HEK293 (cell line): ENCODE measurements around the gene PTX4.

ENCODE experiments used
- CTCF ChIA-PET: fragments of 350-600 bp; formaldehyde crosslinking; extraction: SDS; loops from one replicate; lab custom pipeline; 2021; ENCODE audit warnings: antibody characterized with exemption; lab: Yijun Ruan, JAX
- POLR2A ChIA-PET: fragments of 300-600 bp; formaldehyde crosslinking; extraction: SDS; loops from one replicate; lab custom pipeline; 2020; ENCODE audit warnings: antibody characterized with exemption, inconsistent platforms; lab: Yijun Ruan, JAX
- H3K27ac ChIP-seq: fragments of 200-500 bp; sonication (Bioruptor generic); 2 replicates; pipeline ENCODE4 v1.5.1; 2014; ENCODE audit warnings: low read depth, low read length, control low read depth, inconsistent platforms; ENCODE audit errors: extremely low read depth
- H3K36me3 ChIP-seq, 2 experiments: fragments of 200-500 bp in 1 of 2; sonication (Bioruptor generic) in 1 of 2; 1 replicate in 1 of 2; 2 replicates in 1 of 2; pipeline ENCODE4 v1.5.1; 2014 to 2017; ENCODE audit warnings: inconsistent platforms in 2 of 2, low read length in 2 of 2; ENCODE audit not compliant: control insufficient read depth in 2 of 2, insufficient read depth in 1 of 2
- H3K4me1 ChIP-seq: fragments of 200-500 bp; sonication (Bioruptor generic); 2 replicates; pipeline ENCODE4 v1.5.1; 2014; ENCODE audit warnings: mild to moderate bottlenecking, low read length, inconsistent platforms; ENCODE audit not compliant: control insufficient read depth, insufficient read depth
- H3K4me3 ChIP-seq: 2 replicates; pipeline ENCODE4 v1.5.1; 2011; ENCODE audit warnings: low read depth, mild to moderate bottlenecking, control low read depth, low read length, moderate library complexity
- H3K9me3 ChIP-seq: fragments of 200-500 bp; sonication (Bioruptor generic); 2 replicates; pipeline ENCODE4 v1.5.1; 2014; ENCODE audit warnings: low read depth, low read length, inconsistent platforms; ENCODE audit not compliant: control insufficient read depth, insufficient read depth
- FEZF1 ChIP-seq: fragments of 450-650 bp; formaldehyde crosslinking; IDR thresholded peaks from 2 replicates; pipeline ENCODE4 v1.5.1; 2016; ENCODE audit warnings: missing biosample characterization, missing genetic modification characterization
- GLIS1 ChIP-seq: fragments of 450-650 bp; formaldehyde crosslinking; IDR thresholded peaks from 2 replicates; pipeline ENCODE4 v1.5.1; 2016; ENCODE audit warnings: missing biosample characterization, missing genetic modification characterization
- GLIS2 ChIP-seq: fragments of 450-650 bp; formaldehyde crosslinking; IDR thresholded peaks from 2 replicates; pipeline ENCODE4 v1.5.1; 2016; ENCODE audit warnings: missing biosample characterization, missing genetic modification characterization
- IKZF3 ChIP-seq: fragments of 450-650 bp; IDR thresholded peaks from 2 replicates; pipeline ENCODE4 v1.5.0; 2018; ENCODE audit warnings: missing biosample characterization, mild to moderate bottlenecking, missing genetic modification characterization, moderate library complexity
- KLF1 ChIP-seq: fragments of 450-650 bp; formaldehyde crosslinking; IDR thresholded peaks from 2 replicates; pipeline ENCODE4 v1.5.1; 2016; ENCODE audit warnings: missing biosample characterization, missing genetic modification characterization
- OSR2 ChIP-seq: fragments of 450-650 bp; formaldehyde crosslinking; IDR thresholded peaks from 2 replicates; pipeline ENCODE4 v1.5.1; 2016; ENCODE audit warnings: missing biosample characterization, missing genetic modification characterization
- SCRT1 ChIP-seq: fragments of 450-650 bp; formaldehyde crosslinking; IDR thresholded peaks from 2 replicates; pipeline ENCODE4 v1.5.1; 2016; ENCODE audit warnings: missing biosample characterization, missing genetic modification characterization, borderline replicate concordance
- ZBTB17 ChIP-seq: fragments of 450-650 bp; formaldehyde crosslinking; IDR thresholded peaks from 2 replicates; pipeline ENCODE4 v1.5.1; 2016; ENCODE audit warnings: missing biosample characterization, missing genetic modification characterization
- ZIC2 ChIP-seq: fragments of 450-650 bp; formaldehyde crosslinking; IDR thresholded peaks from 2 replicates; pipeline ENCODE4 v1.5.1; 2016; ENCODE audit warnings: missing biosample characterization, missing genetic modification characterization
- ZNF266 ChIP-seq: fragments of 450-650 bp; formaldehyde crosslinking; IDR thresholded peaks from 2 replicates; pipeline ENCODE4 v1.5.1; 2016; ENCODE audit warnings: missing biosample characterization, missing genetic modification characterization, low read depth
- ZNF341 ChIP-seq: fragments of 450-650 bp; formaldehyde crosslinking; IDR thresholded peaks from 2 replicates; pipeline ENCODE4; 2016; ENCODE audit warnings: low read depth, missing biosample characterization, missing genetic modification characterization
- ZNF350 ChIP-seq: fragments of 450-650 bp; formaldehyde crosslinking; IDR thresholded peaks from 2 replicates; pipeline ENCODE4 v1.5.0; 2017; ENCODE audit warnings: missing biosample characterization, mild to moderate bottlenecking, missing genetic modification characterization
- ZNF354C ChIP-seq: fragments of 450-650 bp; formaldehyde crosslinking; IDR thresholded peaks from 2 replicates; pipeline ENCODE4 v1.5.1; 2016; ENCODE audit warnings: missing biosample characterization, missing genetic modification characterization, low read depth, borderline replicate concordance
- ZNF37A ChIP-seq: fragments of 450-650 bp; IDR thresholded peaks from 2 replicates; pipeline ENCODE4 v1.5.1; 2018; ENCODE audit warnings: missing biosample characterization, missing genetic modification characterization
- ZNF530 ChIP-seq: fragments of 450-650 bp; formaldehyde crosslinking; IDR thresholded peaks from 2 replicates; pipeline ENCODE4 v1.5.1; 2016; ENCODE audit warnings: low read depth, missing biosample characterization, missing genetic modification characterization
- ZNF571 ChIP-seq: fragments of 450-650 bp; formaldehyde crosslinking; IDR thresholded peaks from 2 replicates; pipeline ENCODE4 v1.5.0; 2017; ENCODE audit warnings: missing biosample characterization, missing genetic modification characterization
- ZNF585B ChIP-seq: fragments of 450-650 bp; formaldehyde crosslinking; IDR thresholded peaks from 2 replicates; pipeline ENCODE4 v1.5.1; 2016; ENCODE audit warnings: missing biosample characterization, missing genetic modification characterization
- ZNF701 ChIP-seq: fragments of 450-650 bp; formaldehyde crosslinking; IDR thresholded peaks from 2 replicates; pipeline ENCODE4 v1.5.1; 2016; ENCODE audit warnings: missing biosample characterization, missing genetic modification characterization
- ZNF747 ChIP-seq: fragments of 450-650 bp; formaldehyde crosslinking; IDR thresholded peaks from 2 replicates; pipeline ENCODE4 v1.5.1; 2016; ENCODE audit warnings: missing biosample characterization, missing genetic modification characterization
- TF ChIP-seq, protein P1 (sequence below): fragments of 450-650 bp; formaldehyde crosslinking; IDR thresholded peaks from 2 replicates; pipeline ENCODE4 v1.5.1; 2016; ENCODE audit warnings: missing biosample characterization, missing genetic modification characterization
- TF ChIP-seq, protein P2 (sequence below): fragments of 450-650 bp; formaldehyde crosslinking; IDR thresholded peaks from 2 replicates; pipeline ENCODE4 v1.5.1; 2016; ENCODE audit warnings: missing biosample characterization, missing genetic modification characterization
- TF ChIP-seq, protein P3 (sequence below): fragments of 450-650 bp; formaldehyde crosslinking; conservative IDR thresholded peaks from 2 replicates; pipeline ENCODE4 v1.5.1; 2016; ENCODE audit warnings: low read depth, missing biosample characterization, missing genetic modification characterization
- TF ChIP-seq, protein P4 (sequence below): fragments of 450-650 bp; formaldehyde crosslinking; IDR thresholded peaks from 2 replicates; pipeline ENCODE4 v1.5.1; 2016; ENCODE audit warnings: missing biosample characterization, missing genetic modification characterization, low read depth

PTX4 gene

DNA sequence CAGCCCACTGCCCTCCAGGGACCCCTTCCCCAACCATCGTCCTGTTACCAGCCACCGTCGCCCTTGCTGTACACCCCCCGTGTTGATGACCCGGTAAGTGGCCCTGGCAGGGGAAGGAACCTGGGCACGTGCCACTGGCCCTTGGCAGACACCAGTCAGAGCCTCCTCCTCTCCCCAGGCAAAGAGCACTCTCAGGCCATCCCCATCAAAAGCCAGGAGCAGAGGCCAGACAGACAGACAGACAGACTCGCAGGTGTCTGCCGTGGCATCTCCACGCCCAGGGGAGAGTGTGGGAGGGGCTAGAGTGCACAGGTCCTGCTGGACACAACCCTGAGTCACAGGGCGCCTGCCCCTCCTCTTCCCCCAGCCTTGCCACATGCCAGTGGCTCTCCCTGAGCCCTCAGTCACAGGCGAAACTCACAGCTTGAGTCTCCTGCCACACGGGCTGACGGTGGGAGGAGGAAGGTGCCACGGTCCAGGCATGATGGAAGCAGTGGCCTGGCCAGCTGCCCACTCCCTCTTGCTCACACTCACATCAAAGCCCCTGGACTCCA, 21.7 kb downstream of the PTX4 start:
- Histone ChIP-seq H3K27ac (no peak overlapping the region), H3K4me1 (no peaks in the 10 kb centered on the region), H3K4me3 (no peak overlapping the region), H3K36me3 (peaks cover 0 to 10% of the 10 kb centered on the region in 2 experiments; a peak in 1 of 3 replicates), H3K9me3 (no peaks in the 10 kb centered on the region)
- POLR2A ChIA-PET: no interaction called here
- CTCF ChIA-PET: no interaction called here
- TF ChIP-seq, protein P1, sequence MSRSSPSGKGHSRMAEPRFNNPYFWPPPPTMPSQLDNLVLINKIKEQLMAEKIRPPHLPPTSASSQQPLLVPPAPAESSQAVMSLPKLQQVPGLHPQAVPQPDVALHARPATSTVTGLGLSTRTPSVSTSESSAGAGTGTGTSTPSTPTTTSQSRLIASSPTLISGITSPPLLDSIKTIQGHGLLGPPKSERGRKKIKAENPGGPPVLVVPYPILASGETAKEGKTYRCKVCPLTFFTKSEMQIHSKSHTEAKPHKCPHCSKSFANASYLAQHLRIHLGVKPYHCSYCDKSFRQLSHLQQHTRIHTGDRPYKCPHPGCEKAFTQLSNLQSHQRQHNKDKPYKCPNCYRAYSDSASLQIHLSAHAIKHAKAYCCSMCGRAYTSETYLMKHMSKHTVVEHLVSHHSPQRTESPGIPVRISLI (tag by site-specific recombination): 0 out of 2 replicates have a peak, but pooled peaks have one; percentile 54
- TF ChIP-seq IKZF3 (tag by site-specific recombination) (no peak), ZNF530 (no peak), ZNF571 (no peak)
- TF ChIP-seq, protein P2, sequence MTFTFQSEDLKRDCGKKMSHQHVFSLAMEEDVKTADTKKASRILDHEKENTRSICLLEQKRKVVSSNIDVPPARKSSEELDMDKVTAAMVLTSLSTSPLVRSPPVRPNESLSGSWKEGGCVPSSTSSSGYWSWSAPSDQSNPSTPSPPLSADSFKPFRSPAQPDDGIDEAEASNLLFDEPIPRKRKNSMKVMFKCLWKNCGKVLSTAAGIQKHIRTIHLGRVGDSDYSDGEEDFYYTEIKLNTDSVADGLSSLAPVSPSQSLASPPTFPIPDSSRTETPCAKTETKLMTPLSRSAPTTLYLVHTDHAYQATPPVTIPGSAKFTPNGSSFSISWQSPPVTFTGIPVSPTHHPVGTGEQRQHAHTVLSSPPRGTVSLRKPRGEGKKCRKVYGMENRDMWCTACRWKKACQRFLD (tag by site-specific recombination): no peak

DNA sequence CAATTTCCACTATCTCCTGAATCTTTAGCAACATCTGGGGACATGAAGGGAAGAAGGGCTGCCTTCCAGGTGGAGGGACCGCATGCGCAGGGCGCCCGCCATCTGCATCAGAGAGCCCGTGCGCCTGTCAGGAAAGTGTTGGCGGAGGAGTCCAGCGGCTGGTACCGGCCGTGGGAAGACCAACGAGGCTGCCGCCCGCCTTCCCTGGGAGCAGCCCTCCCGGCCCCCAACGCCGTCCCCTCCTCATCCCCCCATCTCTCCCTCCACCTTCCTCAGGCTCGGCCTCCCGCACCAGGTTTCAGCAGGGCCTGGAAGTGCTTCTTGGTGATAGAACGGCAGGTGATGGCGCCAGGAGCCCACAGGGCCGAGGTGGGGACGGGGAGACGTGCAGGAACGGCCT, 22.7 kb downstream of the PTX4 start:
- no peak overlapping the region for H3K27ac ChIP-seq
- H3K4me1 ChIP-seq: no peaks in the 10 kb centered on the region
- no peaks in the 10 kb centered on the region for H3K9me3 ChIP-seq
- H3K36me3 ChIP-seq: peaks cover 0 to 17% of the 10 kb centered on the region in 2 experiments; a peak in 1 of 3 replicates
- TF ChIP-seq ZNF266 (tag by site-specific recombination) (no peak), ZIC2 (tag by site-specific recombination) (no peak), ZNF341 (tag by site-specific recombination) (no peak), ZNF350 (tag by site-specific recombination) (no peak), GLIS1 (tag by site-specific recombination) (no peak), ZNF701 (tag by site-specific recombination) (no peak), ZBTB17 (tag by site-specific recombination) (no peak), FEZF1 (no peak), GLIS2 (tag by site-specific recombination) (no peak), ZNF354C (tag by site-specific recombination) (no peak), ZNF37A (tag by site-specific recombination) (no peak), ZNF530 (no peak), ZNF747 (no peak), SCRT1 (tag by site-specific recombination) (no peak), KLF1 (tag by site-specific recombination) (no peak), ZNF585B (tag by site-specific recombination) (no peak), OSR2 (tag by site-specific recombination) (no peak)
- TF ChIP-seq, protein P3, sequence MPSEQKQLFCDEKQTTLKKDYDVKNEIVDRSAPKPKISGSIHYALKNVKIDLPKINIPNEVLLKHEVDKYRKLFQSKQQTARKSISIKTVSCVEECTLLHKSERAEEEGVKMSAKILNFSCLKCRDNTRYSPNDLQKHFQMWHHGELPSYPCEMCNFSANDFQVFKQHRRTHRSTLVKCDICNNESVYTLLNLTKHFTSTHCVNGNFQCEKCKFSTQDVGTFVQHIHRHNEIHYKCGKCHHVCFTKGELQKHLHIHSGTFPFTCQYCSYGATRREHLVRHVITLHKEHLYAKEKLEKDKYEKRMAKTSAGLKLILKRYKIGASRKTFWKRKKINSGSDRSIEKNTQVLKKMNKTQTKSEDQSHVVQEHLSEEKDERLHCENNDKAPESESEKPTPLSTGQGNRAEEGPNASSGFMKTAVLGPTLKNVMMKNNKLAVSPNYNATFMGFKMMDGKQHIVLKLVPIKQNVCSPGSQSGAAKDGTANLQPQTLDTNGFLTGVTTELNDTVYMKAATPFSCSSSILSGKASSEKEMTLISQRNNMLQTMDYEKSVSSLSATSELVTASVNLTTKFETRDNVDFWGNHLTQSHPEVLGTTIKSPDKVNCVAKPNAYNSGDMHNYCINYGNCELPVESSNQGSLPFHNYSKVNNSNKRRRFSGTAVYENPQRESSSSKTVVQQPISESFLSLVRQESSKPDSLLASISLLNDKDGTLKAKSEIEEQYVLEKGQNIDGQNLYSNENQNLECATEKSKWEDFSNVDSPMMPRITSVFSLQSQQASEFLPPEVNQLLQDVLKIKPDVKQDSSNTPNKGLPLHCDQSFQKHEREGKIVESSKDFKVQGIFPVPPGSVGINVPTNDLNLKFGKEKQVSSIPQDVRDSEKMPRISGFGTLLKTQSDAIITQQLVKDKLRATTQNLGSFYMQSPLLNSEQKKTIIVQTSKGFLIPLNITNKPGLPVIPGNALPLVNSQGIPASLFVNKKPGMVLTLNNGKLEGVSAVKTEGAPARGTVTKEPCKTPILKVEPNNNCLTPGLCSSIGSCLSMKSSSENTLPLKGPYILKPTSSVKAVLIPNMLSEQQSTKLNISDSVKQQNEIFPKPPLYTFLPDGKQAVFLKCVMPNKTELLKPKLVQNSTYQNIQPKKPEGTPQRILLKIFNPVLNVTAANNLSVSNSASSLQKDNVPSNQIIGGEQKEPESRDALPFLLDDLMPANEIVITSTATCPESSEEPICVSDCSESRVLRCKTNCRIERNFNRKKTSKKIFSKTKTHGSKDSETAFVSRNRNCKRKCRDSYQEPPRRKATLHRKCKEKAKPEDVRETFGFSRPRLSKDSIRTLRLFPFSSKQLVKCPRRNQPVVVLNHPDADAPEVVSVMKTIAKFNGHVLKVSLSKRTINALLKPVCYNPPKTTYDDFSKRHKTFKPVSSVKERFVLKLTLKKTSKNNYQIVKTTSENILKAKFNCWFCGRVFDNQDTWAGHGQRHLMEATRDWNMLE: no peak
- TF ChIP-seq, protein P4, sequence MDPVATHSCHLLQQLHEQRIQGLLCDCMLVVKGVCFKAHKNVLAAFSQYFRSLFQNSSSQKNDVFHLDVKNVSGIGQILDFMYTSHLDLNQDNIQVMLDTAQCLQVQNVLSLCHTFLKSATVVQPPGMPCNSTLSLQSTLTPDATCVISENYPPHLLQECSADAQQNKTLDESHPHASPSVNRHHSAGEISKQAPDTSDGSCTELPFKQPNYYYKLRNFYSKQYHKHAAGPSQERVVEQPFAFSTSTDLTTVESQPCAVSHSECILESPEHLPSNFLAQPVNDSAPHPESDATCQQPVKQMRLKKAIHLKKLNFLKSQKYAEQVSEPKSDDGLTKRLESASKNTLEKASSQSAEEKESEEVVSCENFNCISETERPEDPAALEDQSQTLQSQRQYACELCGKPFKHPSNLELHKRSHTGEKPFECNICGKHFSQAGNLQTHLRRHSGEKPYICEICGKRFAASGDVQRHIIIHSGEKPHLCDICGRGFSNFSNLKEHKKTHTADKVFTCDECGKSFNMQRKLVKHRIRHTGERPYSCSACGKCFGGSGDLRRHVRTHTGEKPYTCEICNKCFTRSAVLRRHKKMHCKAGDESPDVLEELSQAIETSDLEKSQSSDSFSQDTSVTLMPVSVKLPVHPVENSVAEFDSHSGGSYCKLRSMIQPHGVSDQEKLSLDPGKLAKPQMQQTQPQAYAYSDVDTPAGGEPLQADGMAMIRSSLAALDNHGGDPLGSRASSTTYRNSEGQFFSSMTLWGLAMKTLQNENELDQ (tag by site-specific recombination): no peak
- CTCF ChIA-PET: no interaction called here
- no peak overlapping the region for H3K4me3 ChIP-seq
- POLR2A ChIA-PET: no interaction called here
